Esophagus muscularis mucosa (tissue), 4 donors: ENCODE results near the gene FTO. TPM values are rescaled to one million over a fixed set of nuclear protein-coding genes. Genes with fewer than 3 reads are reported as not detected.

Experiments
- DNase-seq: peaks from one replicate; pipeline ENCODE4 v3.0.0-alpha.2; 2017; ENCODE audit errors: extremely low spot score
- H3K27ac ChIP-seq, 4 donors: fragments of 200-600 bp; sonication (generic); replicated peaks in 1 of 4; 1 replicate in 3 of 4; 2 replicates in 1 of 4; pipeline ENCODE4 v1.5.1; 2016 to 2019; ENCODE audit warnings: mild to moderate bottlenecking in 1 of 4
- H3K27me3 ChIP-seq, 4 donors: fragments of 200-600 bp; sonication (generic); one replicate each; pipeline versions ENCODE4 v1.5.1 to v1.6.0; 2016 to 2019
- H3K36me3 ChIP-seq, 4 donors: fragments of 200-600 bp; sonication (generic); one replicate each; pipeline ENCODE4 v1.5.1; 2016 to 2019
- H3K4me1 ChIP-seq, 4 donors: fragments of 200-600 bp; sonication (generic); one replicate each; pipeline ENCODE4 v1.5.1; 2016 to 2019
- H3K4me3 ChIP-seq, 4 donors: fragments of 200-600 bp; sonication (generic); 1 replicate in 2 of 4; 2 replicates in 2 of 4; pipeline ENCODE4 v1.5.1; 2016 to 2019; ENCODE audit warnings: mild to moderate bottlenecking in 4 of 4, moderate library complexity in 1 of 4
- H3K9me3 ChIP-seq, 4 donors: fragments of 200-600 bp; sonication (generic); 1 replicate in 3 of 4; 2 replicates in 1 of 4; pipeline ENCODE4 v1.5.1; 2016 to 2019
- EP300 ChIP-seq: sonication (generic); formaldehyde crosslinking; IDR thresholded peaks from one replicate; pipeline ENCODE4 v1.6.1; 2017; ENCODE audit warnings: antibody characterized with exemption
- POLR2A ChIP-seq: fragments of 450-650 bp; IDR thresholded peaks from one replicate; pipeline ENCODE4 v1.6.1; 2017; ENCODE audit warnings: antibody characterized with exemption, moderate library complexity, mild to moderate bottlenecking, low read depth
- POLR2AphosphoS5 ChIP-seq, 2 donors: sonication (generic); formaldehyde crosslinking; IDR thresholded peaks; one replicate each; pipeline ENCODE4 v1.6.1; 2017; ENCODE audit warnings: antibody characterized with exemption in 2 of 2
- WGBS: methylation state at CpG from one replicate; pipeline ENCODE4 v1.1.5; 2018; 5-methylcytosine and 5-hydroxymethylcytosine counted together
- intact Hi-C: fragments of 100-400 bp; cut with DNase I; formaldehyde crosslinking; loops from one replicate; pipeline ENCODE4 v1.15.1; 2023
- total RNA-seq, 4 donors: library from RNA; depleted of rRNA; stranded (reverse); fragments of >200 nt; gene quantifications; one replicate each; pipeline versions ENCODE4 v1.1.0 to v1.2.1, GENCODE V29; 2016
- TF ChIP-seq, protein P1 (sequence below), 3 experiments: fragments of 200-600 bp in 2 of 3; fragments of 450-650 bp in 1 of 3; sonication (generic) in 2 of 3; IDR thresholded peaks; one replicate each; pipeline ENCODE4 v1.5.1; 2017 to 2019; ENCODE audit warnings: antibody characterized with exemption in 3 of 3, mild to moderate bottlenecking in 2 of 3, moderate library complexity in 1 of 3

Gene FTO
- total RNA-seq, 4 donors from 2014 or later, result 101 to 121 (median 112) TPM

- intact Hi-C loops, result no loop called here
Measured at GRCh38 chr16:53971616-53972015, 267.7 kb downstream of the FTO start.

GRCh38 chr16:53973021-53973420 is 269.1 kb downstream of the FTO start:
- Histone ChIP-seq H3K27me3 (no peaks in the 10 kb centered on the region), H3K36me3 (no peaks in the 10 kb centered on the region), H3K9me3 (no peaks in the 10 kb centered on the region), H3K4me1 (peaks cover 5 to 15% (median 11%) of the 10 kb centered on the region in 4 donors), H3K4me3 (no peak overlapping the region), H3K27ac (no peak overlapping the region)
- intact Hi-C loops, result no loop called here
- DNase-seq, result no peak
- WGBS, result 100% methylated on average over 1 of the region's 4 CpGs
- no peak for TF ChIP-seq EP300
- TF ChIP-seq POLR2AphosphoS5 (IDR thresholded peaks at IDR 0.05), result no peak
- TF ChIP-seq, protein P1, sequence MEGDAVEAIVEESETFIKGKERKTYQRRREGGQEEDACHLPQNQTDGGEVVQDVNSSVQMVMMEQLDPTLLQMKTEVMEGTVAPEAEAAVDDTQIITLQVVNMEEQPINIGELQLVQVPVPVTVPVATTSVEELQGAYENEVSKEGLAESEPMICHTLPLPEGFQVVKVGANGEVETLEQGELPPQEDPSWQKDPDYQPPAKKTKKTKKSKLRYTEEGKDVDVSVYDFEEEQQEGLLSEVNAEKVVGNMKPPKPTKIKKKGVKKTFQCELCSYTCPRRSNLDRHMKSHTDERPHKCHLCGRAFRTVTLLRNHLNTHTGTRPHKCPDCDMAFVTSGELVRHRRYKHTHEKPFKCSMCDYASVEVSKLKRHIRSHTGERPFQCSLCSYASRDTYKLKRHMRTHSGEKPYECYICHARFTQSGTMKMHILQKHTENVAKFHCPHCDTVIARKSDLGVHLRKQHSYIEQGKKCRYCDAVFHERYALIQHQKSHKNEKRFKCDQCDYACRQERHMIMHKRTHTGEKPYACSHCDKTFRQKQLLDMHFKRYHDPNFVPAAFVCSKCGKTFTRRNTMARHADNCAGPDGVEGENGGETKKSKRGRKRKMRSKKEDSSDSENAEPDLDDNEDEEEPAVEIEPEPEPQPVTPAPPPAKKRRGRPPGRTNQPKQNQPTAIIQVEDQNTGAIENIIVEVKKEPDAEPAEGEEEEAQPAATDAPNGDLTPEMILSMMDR (IDR thresholded peaks at IDR 0.05), result no peak
- no peak for TF ChIP-seq POLR2A

More at GRCh38 chr16:53971616-53972015, 267.7 kb downstream of the FTO start:
- Histone ChIP-seq H3K4me3 (no peak overlapping the region), H3K27me3 (no peaks in the 10 kb centered on the region), H3K27ac (no peak overlapping the region), H3K36me3 (no peaks in the 10 kb centered on the region), H3K9me3 (no peaks in the 10 kb centered on the region), H3K4me1 (peaks cover 5 to 16% (median 11%) of the 10 kb centered on the region in 4 donors)
- TF ChIP-seq, protein P1 (IDR thresholded peaks at IDR 0.05), result no peak
- TF ChIP-seq POLR2A, result no peak
- WGBS, result 96% methylated on average over 5 of the region's 5 CpGs
- no peak for DNase-seq

DNA sequence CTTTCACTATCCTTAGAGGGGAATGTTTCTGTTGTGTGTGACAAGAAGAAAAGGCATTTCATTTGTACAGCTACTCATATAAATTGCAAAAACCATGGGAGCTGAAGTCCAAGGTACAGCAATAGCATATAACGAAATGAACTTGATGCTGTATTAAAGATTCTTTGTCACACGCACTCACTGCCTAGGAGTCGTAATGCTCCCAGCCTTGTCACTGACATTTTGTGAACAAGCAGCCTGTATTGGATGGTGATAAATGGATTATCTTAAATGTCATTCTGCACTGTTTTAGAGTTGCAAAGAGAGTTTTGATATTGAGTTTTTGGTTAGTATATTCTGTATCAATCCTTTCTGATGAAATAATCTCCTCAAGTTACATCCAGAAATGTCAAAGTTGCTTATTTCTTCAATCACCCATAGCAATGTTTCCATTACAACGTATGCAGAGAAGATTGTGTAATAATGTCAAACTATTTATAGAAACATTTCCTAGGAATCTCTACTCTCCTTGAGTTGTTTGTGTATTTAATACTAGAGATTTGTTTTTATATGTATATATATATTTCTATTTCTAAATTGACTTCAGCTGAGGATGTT is 270.6 kb downstream of the FTO start:
- H3K27me3 ChIP-seq, result no peaks in the 10 kb centered on the region
- no peaks in the 10 kb centered on the region for H3K9me3 ChIP-seq
- no peak overlapping the region for H3K27ac ChIP-seq
- TF ChIP-seq POLR2A (no peak), EP300 (no peak), POLR2AphosphoS5 (IDR thresholded peaks at IDR 0.05) (no peak)
- TF ChIP-seq, protein P1 (IDR thresholded peaks at IDR 0.05), result no peak
- no peak overlapping the region for H3K4me3 ChIP-seq
- 76% methylated on average over 4 of the region's 4 CpGs for WGBS
- no peak for DNase-seq
- H3K4me1 ChIP-seq, result peaks cover 3 to 9% (median 6%) of the 10 kb centered on the region in 4 donors
- H3K36me3 ChIP-seq, result no peaks in the 10 kb centered on the region
- intact Hi-C loops, result no loop called here

GRCh38 chr16:53980675-53981074 is 276.7 kb downstream of the FTO start:
- DNase-seq, result no peak
- Histone ChIP-seq H3K36me3 (no peaks in the 10 kb centered on the region), H3K27me3 (no peaks in the 10 kb centered on the region), H3K27ac (no peak overlapping the region), H3K9me3 (no peaks in the 10 kb centered on the region), H3K4me1 (peaks cover 0 to 5% (median 0%) of the 10 kb centered on the region in 4 donors), H3K4me3 (no peak overlapping the region)
- intact Hi-C loops, result no loop called here
- WGBS, result 97% methylated on average over 3 of the region's 3 CpGs
- no peak for TF ChIP-seq EP300
- TF ChIP-seq POLR2AphosphoS5 (IDR thresholded peaks at IDR 0.05), result no peak
- no peak for TF ChIP-seq POLR2A
- TF ChIP-seq, protein P1 (IDR thresholded peaks at IDR 0.05), result no peak

GRCh38 chr16:53982631-53983042 is 278.7 kb downstream of the FTO start:
- Histone ChIP-seq H3K4me1 (peaks cover 0 to 5% (median 0%) of the 10 kb centered on the region in 4 donors), H3K9me3 (no peaks in the 10 kb centered on the region), H3K36me3 (no peaks in the 10 kb centered on the region), H3K27ac (no peak overlapping the region), H3K4me3 (no peak overlapping the region), H3K27me3 (no peaks in the 10 kb centered on the region)
- intact Hi-C loops, result no loop called here
- DNase-seq, result no peak
- TF ChIP-seq, protein P1 (IDR thresholded peaks at IDR 0.05), result no peak
- no peak for TF ChIP-seq POLR2AphosphoS5 (IDR thresholded peaks at IDR 0.05)
- no peak for TF ChIP-seq EP300
- TF ChIP-seq POLR2A, result no peak
- 80% methylated on average over 3 of the region's 3 CpGs for WGBS
